ENCODE results near the gene LCN2.

The LCN2 gene

DNA sequence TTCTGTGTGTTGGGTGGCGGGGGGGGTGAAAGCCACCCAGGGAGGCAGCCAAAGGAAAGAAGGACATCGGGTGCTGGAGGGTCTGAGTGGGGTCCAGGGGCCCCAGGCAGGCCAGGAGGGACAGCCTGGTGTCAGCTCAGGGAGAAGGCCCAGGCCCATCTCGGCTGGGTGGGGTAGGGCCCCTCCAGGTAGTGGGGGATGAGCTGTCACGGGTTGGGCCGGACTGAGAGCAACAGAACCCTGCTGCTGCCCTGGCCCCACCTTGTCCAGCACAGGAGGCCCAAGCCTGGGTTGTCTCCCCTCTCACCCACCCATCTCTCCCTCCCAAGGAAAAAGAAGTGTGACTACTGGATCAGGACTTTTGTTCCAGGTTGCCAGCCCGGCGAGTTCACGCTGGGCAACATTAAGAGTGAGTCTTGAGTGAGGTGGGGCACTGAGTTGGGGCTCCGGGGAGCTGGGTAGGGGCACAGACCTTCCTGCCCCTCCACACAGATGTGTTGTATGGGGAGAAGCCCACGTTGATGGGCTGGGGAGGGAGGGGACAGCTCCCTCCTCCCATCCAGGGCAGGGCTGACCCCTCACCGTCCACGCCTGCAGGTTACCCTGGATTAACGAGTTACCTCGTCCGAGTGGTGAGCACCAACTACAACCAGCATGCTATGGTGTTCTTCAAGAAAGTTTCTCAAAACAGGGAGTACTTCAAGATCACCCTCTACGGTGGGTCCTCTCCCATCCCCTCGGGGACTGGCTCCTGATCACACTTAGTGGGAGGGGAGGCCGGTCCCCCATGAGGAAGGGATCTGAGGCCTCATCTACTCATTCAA, 2.3 kb downstream of the LCN2 start:
- no peak for DNase-seq

DNA sequence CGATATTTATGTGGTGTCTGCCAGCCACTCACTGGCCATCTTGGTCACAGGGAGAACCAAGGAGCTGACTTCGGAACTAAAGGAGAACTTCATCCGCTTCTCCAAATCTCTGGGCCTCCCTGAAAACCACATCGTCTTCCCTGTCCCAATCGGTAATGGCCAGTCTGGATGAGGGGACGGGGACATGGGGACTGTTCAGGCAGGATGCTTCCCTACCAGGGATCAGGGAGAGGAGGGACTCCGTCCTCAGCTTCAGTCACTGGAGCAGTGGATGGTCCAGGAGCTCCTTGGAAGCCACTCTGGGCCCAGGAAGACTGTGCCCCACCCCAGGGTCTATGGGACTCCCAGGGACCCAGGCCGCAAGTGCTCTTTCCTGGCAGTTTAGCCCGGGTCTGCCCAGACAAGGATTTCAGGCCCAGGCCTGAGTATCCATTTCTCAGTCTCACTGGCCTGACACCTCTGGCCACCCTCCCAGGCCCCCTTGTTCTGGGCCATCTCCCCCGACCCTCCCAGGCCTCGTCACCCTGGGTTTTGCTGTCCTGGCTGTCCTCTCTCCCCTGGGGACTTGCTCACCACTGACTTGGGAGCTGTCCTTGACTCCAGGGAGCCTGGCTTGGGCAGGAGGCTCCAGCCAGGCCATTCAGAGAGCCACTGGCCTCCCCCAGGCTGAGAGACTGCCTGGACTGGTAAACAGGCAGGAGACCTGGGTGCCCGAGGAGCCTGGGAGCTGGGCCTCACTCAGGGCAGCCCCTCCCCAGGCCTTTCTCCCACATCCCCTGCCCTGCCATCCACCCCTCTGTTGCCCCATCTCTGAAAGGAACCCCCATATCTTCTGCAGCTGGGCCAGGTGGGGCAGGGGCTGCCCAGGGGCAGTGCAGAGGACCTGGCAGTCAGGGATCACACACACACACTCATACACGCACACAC, 3.1 kb downstream of the LCN2 start:
- no peak for DNase-seq

DNA sequence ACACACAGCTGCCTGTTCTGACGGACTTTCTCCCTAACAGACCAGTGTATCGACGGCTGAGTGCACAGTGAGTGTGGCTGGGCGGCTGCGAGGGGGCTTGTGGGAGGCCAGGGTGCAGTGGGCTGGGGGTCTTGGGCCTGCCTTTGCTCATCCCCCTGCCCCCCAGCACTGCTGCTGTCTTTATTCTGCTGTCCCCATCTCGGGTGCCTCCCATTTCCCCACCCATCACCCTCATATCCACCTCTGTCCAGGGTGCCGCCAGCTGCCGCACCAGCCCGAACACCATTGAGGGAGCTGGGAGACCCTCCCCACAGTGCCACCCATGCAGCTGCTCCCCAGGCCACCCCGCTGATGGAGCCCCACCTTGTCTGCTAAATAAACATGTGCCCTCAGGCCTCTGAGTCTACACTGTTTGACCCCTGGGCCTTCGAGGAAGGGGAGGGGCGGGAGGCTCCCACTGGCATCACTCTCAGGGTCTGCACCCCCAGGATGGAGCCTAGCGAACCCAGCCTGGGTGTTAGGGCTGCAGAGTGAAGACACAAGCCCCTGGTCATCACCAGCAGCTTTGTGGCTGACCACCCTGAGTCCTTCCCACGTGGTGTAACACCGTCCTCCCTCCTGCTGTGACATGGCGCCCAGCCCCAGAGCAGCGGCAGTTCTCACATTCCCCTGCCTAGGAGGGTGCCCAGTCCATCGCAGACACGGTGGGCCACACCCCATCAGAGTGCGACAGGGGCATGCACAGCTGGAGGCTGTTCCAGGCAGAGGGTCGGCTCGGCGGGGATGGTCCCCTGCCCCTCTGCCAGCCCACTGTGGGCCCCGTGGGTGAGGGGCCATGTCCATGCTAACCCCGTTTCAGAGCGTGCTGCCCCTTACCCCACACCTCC, 4.0 kb downstream of the LCN2 start:
- DNase-seq = no peak

DNA sequence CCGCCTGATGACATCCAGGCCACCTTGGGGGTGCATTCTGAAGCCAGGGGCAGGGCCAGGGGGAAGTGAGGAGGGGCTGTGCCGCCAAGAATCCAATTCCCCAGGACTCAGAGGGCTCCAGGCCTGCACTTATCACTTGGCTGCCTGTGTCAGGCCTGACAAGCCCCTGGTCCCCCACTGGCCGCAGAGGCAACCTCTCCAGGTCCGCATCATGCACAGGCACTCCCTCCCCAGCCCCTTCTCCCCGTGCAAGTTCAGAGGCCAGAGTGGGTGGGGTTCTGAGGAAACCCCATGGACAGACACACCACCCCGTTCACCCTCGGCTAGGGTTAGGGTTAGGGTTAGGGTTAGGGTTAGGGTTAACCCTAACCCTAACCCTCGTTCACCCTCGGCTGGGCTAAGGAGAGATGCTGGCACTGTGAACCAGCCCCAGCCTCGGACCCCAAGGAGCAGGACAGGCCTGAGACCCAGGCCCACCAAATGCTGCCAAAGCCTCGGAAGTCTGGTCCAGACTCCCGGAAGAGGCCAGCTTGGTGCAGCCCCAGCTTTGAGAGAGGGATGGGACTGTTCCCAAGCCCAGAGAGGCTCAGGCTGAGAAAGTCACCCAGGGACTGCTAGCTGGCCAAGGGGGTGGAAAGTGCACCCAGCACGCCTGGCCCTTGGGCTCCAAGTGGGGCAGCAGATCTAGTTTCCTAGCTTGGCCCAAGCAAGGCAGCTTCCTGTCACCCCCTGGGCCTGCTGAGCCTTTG, 4.9 kb downstream of the LCN2 start:
- DNase-seq = no peak

DNA sequence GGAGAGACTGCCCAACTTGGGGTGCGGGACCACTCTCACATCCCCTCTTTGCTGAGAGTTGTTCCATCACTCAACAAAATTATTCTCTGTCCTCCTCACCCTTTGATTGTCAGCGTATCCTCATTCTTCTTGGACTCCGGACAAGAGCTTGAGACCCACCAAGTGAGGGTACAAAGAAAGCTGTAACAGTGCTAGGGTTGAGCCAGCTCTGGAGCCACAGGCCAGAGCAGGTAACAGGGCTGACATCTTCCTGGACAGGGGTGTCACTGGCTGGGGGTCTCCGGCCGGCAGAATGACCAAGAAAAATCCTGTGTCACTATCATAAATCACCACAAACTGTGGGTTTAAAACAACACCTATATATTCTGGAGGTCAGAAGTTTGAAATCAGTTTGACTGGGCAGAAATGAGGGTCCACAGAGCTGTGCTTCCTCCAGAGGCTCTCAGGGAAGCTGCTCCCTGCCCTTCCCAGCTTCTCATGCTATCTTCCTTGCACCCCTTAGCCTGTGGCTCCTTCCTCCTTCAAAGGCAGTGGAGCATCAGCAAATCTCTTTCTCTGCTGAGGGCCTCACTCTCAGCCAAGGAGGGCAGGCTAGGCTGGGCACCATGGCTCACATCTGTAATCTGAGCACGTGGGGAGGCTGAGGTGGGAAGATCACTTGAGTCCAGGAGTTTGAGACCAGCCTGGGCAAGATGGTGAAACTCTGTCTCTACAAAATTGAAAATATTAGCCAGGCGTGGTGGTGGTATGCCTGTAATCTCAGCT, 6.7 kb downstream of the LCN2 start:
- no peak for DNase-seq

DNA sequence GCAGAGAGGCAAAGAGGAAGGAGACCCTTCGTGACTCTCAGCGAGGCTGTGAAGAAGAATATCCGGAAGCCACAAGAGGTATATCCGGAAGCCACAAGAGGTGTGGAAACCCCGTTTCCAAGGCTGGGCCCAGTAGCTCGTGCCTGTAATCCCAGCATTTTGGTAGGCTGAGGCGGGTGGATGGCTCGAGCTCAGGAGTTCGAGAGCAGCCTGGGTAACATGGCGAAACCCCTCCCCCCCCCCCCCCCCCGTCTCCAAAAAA, 10.2 kb downstream of the LCN2 start:
- peak; percentile 48 for DNase-seq

DNA sequence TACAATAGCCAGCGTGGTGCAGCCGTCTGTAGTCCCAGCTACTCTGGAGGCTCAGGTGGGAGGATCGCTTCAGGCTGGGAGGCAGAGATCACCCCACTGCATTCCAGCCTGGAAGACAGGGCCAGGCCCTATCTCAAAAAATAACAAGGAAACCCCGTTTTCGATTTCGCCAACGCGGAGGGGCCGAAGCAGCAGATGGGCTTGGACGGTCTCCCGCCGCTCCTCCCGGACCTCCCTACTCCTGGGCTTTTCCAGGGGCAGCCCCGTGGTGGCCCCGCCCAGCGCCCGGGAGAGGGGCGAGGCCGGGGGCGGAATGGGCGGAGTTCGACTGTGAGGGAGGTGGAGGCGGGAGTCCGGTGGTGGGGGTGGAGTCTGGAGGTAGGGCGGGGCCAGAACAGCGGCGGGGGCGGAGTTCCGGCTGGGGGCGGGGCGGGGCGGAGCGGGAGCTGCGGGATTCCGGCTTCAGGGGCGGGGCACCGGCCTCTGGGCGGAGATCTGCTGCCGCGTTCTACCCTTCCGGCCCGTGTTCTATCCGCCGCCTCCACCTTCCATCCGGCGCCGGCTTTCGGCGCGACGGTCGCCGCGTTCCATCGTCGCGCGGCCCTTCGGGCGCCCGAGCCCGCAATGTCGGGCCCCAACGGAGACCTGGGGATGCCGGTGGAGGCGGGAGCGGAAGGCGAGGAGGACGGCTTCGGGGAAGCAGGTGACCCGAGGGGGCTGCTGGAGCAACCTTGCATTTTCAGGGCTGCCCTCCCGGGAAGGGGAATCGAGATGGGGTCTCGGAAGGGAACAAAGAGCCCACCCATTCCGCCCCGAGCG, 10.7 kb downstream of the LCN2 start, which contains the start of gene BBLN:
Gene BBLN, plus strand, starts transcription at position 482 of the 819 bp plus-strand sequence. Its CDS starts 143 bp downstream, at position 625.
- DNase-seq = peak; percentile 92

DNA sequence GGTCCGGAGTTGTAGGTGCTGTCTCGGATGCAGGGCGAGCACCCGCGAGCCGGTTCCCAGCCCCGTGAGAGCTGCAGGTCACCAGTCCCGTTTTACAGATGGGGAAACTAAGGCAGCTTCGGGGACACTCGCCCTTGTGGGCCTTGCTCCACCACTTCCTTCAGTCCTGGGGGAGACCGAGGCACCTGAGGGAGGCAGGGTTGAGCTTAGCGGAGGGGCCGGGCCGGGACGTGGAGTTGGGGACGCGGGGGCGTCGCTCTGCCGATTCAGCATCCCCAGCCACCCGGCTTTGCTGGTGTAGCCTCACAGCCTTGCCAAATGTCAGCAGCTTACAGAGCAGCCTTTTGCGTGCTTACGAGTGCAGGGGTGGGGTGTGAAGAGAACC, 11.3 kb downstream of the LCN2 start:
- no peak for DNase-seq

DNA sequence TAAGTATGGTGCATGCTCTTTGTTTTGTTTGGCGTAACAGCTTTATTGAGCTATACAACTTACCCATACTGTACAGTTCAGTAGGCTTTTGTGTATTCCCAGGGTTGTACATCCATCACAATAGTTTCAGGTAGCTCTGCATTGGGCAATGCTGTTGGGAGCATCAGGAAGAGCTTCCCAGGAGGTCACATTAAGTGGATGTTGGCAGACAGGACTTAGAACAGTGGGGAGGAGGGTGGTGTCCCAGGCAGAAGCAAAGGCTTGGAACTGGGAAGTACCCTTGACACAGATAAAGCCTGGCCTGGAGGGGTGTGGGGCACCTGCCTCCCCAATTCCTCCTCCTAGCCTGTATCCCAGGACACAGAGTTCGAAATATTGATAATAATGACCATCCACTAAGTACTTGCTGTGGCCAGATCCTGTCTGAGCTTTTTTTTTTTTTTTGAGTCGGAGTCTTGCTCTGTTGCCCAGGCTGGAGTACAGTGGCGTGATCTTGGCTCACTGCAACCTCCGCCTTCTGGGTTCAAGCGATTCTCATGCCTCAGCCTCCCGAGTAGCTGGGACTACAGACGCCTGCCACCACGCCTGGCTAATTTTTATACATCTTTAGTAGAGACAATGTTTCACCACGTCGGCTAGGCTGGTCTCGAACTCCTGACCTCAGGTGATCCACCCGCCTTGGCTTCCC, 12.1 kb downstream of the LCN2 start:
- no peak for DNase-seq

DNA sequence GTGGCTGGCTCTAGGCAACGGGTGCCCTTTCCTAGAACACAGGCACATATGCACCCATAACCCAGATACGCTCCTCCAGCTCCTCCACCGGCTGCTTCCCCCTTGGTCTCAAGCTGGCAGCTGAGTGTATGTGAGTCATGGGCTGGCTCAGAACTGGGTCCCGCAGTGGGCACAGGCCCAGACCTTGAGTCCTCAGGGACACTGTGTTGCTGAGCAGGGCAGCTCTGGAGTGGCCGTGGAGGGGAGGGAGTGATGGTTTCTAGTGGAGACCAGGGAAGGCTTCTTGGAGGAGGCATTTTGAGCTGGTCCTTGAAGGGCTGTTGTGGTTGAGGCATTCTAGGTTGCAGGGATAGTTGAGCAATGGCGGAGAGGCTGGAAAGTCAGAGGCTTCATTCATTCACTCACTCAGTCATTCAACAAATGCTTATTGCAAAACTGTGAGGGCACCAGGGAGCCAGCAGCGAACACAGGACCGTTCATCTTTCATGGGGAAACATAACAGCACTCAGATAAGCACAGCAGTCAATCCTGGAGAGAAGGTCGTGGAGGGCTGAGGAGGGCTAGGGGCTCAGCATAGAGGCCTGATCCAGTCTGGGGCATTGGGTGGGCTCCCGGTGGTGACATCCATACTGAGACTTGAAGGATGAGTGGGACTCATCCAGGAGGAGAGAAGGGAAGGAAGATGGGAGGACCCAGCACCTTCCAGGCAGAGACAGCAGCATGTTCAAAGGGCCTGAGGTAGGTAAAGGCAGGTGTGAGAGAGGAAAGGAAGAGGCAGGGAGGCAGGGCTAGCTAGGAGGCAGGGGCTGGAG, 13.2 kb downstream of the LCN2 start:
- no peak for DNase-seq

DNA sequence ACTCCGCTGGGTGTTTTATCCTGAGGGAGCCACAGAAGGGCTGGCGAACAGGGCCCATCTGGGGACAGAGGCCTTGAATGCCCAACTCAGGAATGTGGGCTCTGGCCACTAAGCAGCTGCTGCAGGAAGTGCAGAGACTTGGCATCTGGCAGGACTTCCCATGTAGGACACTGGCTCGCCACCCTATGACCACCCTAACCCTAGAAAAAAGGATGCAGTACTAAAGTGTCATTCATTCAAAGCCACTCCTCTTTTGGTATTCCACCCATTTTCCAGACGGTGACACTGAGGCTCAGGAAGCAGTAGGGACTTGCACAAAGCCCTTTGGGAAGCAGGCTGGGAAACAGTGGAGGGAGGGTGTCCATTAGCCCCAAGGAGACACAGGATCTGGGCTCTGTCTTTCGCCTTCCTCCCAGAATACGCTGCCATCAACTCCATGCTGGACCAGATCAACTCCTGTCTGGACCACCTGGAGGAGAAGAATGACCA, 13.8 kb downstream of the LCN2 start:
- DNase-seq = no peak

DNA sequence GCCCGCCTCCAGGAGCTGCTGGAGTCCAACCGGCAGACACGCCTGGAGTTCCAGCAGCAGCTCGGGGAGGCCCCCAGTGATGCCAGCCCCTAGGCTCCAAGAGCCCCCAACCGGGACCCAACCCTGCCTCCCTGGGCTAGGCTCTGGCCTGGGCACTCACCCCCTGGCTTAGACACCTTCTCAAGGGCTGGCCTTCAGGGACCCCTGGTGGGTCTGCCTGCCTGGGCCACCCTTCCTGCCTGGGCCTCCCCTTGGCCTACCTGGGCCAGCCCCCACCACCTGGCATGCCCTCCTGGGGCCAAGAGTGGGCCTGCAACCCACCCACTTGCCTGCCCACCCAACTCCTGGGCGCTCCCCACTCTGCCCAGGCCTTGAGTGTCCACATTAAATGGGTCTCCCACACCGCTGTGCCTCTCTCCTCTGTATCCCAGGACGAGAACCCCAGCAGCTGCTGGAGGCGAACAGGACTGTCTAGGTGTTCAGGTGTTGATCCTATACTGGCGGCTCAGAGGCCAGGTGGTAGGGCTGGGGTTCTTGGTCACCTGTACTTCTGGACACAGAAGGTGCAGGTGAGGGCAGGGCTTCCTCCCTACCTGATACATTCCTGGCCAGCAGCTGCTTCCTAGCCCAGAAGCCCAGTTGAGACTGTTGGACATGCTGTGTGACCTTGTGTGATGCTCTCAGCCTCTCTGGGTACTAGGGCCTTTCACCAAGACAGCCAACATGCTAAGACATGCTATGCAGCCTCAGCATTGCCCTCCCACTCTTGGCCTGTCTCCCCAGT, 14.5 kb downstream of the LCN2 start:
- no peak for DNase-seq

DNA sequence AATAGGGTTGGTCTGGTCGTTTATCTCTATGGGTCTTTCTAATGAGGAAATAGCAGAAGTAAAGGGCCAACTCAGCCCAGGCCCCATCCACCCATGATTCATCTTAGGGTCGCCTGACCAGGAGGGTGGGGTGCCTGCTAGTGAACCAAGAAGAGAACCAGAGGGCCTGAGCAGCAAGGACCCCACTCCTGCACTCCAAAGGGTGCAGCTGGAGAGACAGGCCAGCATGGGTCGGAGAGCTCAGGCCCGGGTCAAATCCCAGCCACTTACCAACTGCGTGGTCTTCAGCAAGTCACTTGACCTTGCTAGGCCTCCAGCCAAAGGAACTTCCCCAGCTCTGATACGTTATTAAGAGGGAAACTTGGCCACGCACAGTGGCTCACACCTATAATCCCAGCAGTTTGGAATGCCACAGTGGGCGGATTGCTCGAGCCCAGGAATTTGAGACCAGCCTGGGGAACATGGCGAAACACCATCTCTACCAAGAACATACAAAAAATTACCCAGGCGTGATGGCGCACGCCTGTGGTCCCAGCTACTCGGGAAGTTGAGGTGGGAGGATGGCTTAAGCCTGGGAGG, 15.1 kb downstream of the LCN2 start:
- DNase-seq = no peak

DNA sequence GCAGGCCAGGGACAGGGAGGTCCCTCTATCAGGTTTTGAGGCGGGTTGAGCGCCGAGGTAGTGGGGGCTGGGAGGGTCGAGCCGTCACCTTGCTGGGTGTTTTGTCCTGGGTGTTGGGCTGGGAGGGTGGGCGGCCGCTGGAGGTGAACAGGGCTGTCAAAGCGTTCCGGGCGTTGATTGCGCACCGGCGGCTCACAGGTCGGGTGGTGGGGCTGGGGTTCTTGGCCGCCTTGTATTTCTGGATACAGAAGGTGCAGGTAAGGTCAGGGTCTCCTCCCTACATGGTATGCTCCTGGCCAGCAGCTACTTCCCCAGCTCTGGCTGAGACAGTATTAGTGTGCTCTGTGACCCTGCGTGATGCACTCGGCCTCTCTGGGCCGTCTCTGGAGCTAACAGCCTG, 16.9 kb downstream of the LCN2 start:
- DNase-seq = no peak

DNA sequence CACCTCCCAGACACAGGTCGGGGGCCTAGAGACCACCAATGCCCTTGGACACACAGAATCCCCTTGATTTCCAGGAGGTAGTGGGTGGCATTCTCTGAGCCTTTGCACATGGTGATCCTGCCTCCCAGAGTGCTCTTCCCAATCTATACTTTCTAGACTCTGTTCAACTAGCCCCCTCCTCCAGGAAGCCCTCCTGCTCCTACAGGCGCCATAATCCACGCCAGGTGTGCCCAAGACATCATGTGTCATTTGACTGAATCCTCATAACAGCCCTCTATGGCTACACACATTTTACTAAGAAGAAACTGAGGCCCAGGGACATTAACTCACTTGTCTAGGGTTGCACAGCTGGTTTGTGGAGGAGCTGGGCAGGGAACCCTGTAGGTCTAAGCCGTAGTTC, 18.0 kb downstream of the LCN2 start:
- no peak for DNase-seq

DNA sequence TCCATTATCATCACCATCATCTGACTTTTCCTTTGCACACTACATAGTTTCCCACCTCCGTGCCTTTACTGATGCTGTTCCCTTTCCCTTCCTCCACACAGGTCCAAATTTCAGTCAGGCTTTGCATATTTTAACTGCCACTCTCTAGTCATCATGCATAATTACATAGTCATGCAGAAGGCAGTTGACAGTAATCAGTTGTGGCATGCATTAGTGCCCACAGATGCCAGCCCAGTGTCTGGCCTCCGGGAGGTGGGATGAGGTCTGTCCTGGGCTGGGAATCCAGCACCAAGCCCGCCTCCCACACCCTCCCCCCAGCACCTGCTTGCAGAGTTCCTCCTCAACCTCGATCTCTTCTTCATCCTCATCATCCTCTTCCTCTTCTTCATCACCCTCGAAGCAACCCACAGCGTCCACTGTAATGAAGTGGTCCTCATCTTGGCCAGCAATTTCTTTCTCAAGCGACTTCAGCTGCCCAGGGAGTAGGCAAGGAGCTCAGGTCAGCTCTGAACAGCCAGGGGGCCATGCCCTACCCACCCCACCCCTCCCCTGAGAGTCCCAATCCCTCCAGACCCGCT, 19.6 kb downstream of the LCN2 start:
- no peak for DNase-seq

DNA sequence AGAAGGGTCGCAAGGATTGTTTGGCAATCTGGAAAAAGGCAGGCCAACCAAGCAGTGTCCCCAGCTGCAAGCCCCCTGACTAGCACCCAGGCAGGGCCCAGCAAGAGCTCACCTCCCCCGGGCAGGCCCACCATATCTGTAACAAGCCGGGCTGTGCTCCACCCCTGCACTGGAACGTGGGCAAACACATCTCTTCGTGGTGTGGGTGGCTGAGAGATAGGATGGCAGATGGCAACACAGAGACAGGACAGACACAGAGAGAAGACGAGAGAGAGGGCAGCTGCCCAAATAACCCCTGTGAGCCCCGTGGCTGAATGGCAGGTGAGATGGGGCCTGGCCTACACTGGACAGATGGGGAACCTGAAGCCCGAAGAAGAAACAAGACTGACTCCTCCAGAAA, 20.2 kb downstream of the LCN2 start:
- DNase-seq = no peak

Measured in CD4-positive, alpha-beta T cell treated with Interferon gamma for 1 hour (primary cell).